ENCODE measurements around the gene UQCRFS1.
"Not testable (repeated sequence)": the region's sequence is repeated elsewhere in the genome, so short reads cannot be mapped to it uniquely, and the experiment has no call there.

The UQCRFS1 gene

GRCh38 chr19:29212648-29213573 is at the start of gene UQCRFS1:
TSS of gene UQCRFS1 (minus strand) at chr19:29213151. CDS start at chr19:29213118, 33 bp downstream.
- peak; percentile 94 for DNase-seq (ENCODE audit: low spot score)

GRCh38 chr19:29262085-29262484 is 49.1 kb upstream of the UQCRFS1 start:
- DNase-seq (ENCODE audit: low spot score) = no peak

GRCh38 chr19:29260477-29261317 is 47.7 kb upstream of the UQCRFS1 start:
- DNase-seq (ENCODE audit: low spot score) = peak; percentile 53

GRCh38 chr19:29259867-29260281 is 46.9 kb upstream of the UQCRFS1 start:
- DNase-seq (ENCODE audit: low spot score) = no peak

GRCh38 chr19:29259153-29259552 is 46.2 kb upstream of the UQCRFS1 start:
- DNase-seq (ENCODE audit: low spot score) = peak; percentile 17

GRCh38 chr19:29256516-29256915 is 43.6 kb upstream of the UQCRFS1 start:
- no peak for DNase-seq (ENCODE audit: low spot score)

- DNase-seq (ENCODE audit: low spot score) = no peak
Measured at GRCh38 chr19:29255912-29256311, 43.0 kb upstream of the UQCRFS1 start.

GRCh38 chr19:29255006-29255405 is 42.1 kb upstream of the UQCRFS1 start:
- no peak for DNase-seq (ENCODE audit: low spot score)

- not testable (repeated sequence) for DNase-seq (ENCODE audit: low spot score)
Measured at GRCh38 chr19:29249798-29250197, 36.8 kb upstream of the UQCRFS1 start.

- DNase-seq (ENCODE audit: low spot score) = no peak
Measured at GRCh38 chr19:29248332-29248844, 35.4 kb upstream of the UQCRFS1 start.

- DNase-seq (ENCODE audit: low spot score) = no peak
Measured at GRCh38 chr19:29247872-29248271, 34.9 kb upstream of the UQCRFS1 start.

- DNase-seq (ENCODE audit: low spot score) = no peak
Measured at GRCh38 chr19:29247471-29247870, 34.5 kb upstream of the UQCRFS1 start.

GRCh38 chr19:29247051-29247450 is 34.1 kb upstream of the UQCRFS1 start:
- no peak for DNase-seq (ENCODE audit: low spot score)

GRCh38 chr19:29245215-29245614 is 32.3 kb upstream of the UQCRFS1 start:
- no peak for DNase-seq (ENCODE audit: low spot score)

- no peak for DNase-seq (ENCODE audit: low spot score)
Measured at GRCh38 chr19:29241324-29241723, 28.4 kb upstream of the UQCRFS1 start.

- no peak for DNase-seq (ENCODE audit: low spot score)
Measured at GRCh38 chr19:29239213-29239776, 26.3 kb upstream of the UQCRFS1 start.

- no peak for DNase-seq (ENCODE audit: low spot score)
Measured at GRCh38 chr19:29233591-29233990, 20.6 kb upstream of the UQCRFS1 start.

GRCh38 chr19:29232315-29232852 is 19.4 kb upstream of the UQCRFS1 start:
- DNase-seq (ENCODE audit: low spot score) = no peak

GRCh38 chr19:29231306-29231705 is 18.4 kb upstream of the UQCRFS1 start:
- not testable (repeated sequence) for DNase-seq (ENCODE audit: low spot score)

GRCh38 chr19:29217616-29218015 is 4.7 kb upstream of the UQCRFS1 start:
- no peak for DNase-seq (ENCODE audit: low spot score)

- DNase-seq (ENCODE audit: low spot score) = no peak
Measured at GRCh38 chr19:29216021-29216420, 3.1 kb upstream of the UQCRFS1 start.

GRCh38 chr19:29215322-29215845 is 2.4 kb upstream of the UQCRFS1 start:
- no peak for DNase-seq (ENCODE audit: low spot score)

All from kidney tubule cell (primary cell).